PFSK-1 (cell line): ENCODE results near the gene THOP1.

Source experiments
- FOXP2 ChIP-seq: optimal IDR thresholded peaks from 2 replicates; pipeline ENCODE3; 2011; ENCODE audit warnings: borderline replicate concordance, control low read depth, inconsistent platforms; ENCODE audit not compliant: insufficient read depth; ENCODE audit errors: extremely low read length, extremely low read depth
- POLR2AphosphoS5 ChIP-seq: IDR thresholded peaks from 2 replicates; pipeline ENCODE4 v1.6.1; 2012; ENCODE audit warnings: low read depth, mild to moderate bottlenecking, control low read depth, low read length, moderate library complexity
- REST ChIP-seq, 2 experiments: IDR thresholded peaks; 2 replicates each; pipeline versions ENCODE4 v1.6.1 to v1.8.0; 2011 to 2012; ENCODE audit warnings: low read depth in 2 of 2, low read length in 2 of 2, control low read depth in 1 of 2, inconsistent platforms in 1 of 2, mild to moderate bottlenecking in 1 of 2, moderate library complexity in 1 of 2; ENCODE audit not compliant: insufficient read depth in 1 of 2
- SIN3A ChIP-seq: IDR thresholded peaks from 2 replicates; pipeline ENCODE4 v1.6.1; 2012; ENCODE audit warnings: mild to moderate bottlenecking, low read length, moderate library complexity, borderline replicate concordance; ENCODE audit not compliant: insufficient read depth
- TAF1 ChIP-seq: IDR thresholded peaks from 2 replicates; pipeline ENCODE4 v1.6.1; 2012; ENCODE audit warnings: low read length, control low read depth, borderline replicate concordance; ENCODE audit not compliant: insufficient read depth

The THOP1 gene

GRCh38 chr19:2775556-2776430, 9.5 kb upstream of the THOP1 start:
- TF ChIP-seq SIN3A (no peak), REST (IDR thresholded peaks at IDR 0.05; ENCODE audit: insufficient read depth in 1 of 2, low read depth in 2 of 2, low read length in 2 of 2) (no peak), FOXP2 (no peak), TAF1 (no peak), POLR2AphosphoS5 (no peak)

- TF ChIP-seq POLR2AphosphoS5 (no peak), REST (IDR thresholded peaks at IDR 0.05; ENCODE audit: insufficient read depth in 1 of 2, low read depth in 2 of 2, low read length in 2 of 2) (no peak), FOXP2 (no peak), SIN3A (no peak), TAF1 (no peak)
Observed at GRCh38 chr19:2777952-2778683, 7.2 kb upstream of the THOP1 start.

DNA sequence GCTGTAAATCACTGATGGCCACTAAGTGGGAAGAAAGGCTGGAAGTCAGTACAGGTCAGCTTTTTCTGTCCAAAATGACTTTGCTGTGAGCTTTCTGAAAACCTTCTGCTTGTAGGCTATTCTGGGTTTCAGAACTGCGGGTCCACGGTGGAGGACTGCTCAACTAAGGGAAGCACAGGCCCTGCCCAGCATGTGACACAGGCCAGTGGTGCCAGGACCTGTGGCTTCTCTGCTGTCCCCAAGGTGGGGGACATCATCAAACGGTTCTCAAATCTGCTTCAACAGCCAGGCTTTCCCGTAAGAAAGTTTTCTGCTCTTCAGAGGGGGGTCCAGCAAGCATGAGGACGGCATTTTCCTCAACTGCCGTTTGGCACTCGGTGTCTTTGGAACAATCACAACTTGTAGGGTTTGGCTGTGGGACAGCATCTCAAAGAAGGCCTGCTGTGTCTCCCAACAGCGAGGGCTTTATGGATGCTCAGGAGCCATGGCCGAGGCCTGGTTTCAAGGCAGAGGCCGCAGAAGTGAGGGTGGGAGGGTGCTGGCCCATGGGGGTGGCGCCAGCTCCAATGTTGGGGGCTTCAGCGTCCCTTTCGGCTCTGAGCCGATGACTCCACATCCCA, 6.1 kb upstream of the THOP1 start:
- no peak for TF ChIP-seq FOXP2
- no peak for TF ChIP-seq POLR2AphosphoS5
- TF ChIP-seq SIN3A = no peak
- TF ChIP-seq TAF1 = no peak

DNA sequence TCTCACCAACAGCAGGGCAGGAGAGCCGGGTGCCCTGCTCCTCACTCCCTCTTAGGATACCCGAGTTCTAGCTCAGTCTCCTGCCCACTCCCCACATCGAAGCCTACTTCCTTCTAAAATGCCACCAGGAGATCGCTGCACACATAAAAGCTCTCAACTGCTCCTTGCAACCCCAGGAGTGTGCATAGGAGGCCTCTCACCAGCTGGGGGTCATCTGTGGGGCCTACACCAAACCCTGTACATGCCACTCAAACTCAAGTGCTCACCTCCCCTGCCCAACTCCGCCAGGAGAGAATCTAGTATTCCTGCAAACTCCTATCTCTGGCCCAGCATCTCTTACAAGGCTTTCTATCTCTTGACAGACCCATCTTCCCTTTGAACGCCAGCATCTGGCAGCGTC, 5.0 kb upstream of the THOP1 start:
- TF ChIP-seq REST (IDR thresholded peaks at IDR 0.05; ENCODE audit: insufficient read depth in 1 of 2, low read depth in 2 of 2, low read length in 2 of 2) (no peak), TAF1 (no peak), FOXP2 (no peak), SIN3A (no peak), POLR2AphosphoS5 (no peak)

GRCh38 chr19:2782329-2782935, 2.9 kb upstream of the THOP1 start:
- TF ChIP-seq FOXP2 (no peak), SIN3A (no peak), POLR2AphosphoS5 (no peak), TAF1 (no peak), REST (IDR thresholded peaks at IDR 0.05; ENCODE audit: insufficient read depth in 1 of 2, low read depth in 2 of 2, low read length in 2 of 2) (no peak)
